HEK293 (cell line): ENCODE results near the gene CDK5.

Experiments used
- CTCF ChIP-seq: fragments of 450-650 bp; formaldehyde crosslinking; IDR thresholded peaks from 2 replicates; pipeline ENCODE4 v1.5.1; 2016; ENCODE audit warnings: missing biosample characterization, missing genetic modification characterization
- GLIS2 ChIP-seq: fragments of 450-650 bp; formaldehyde crosslinking; IDR thresholded peaks from 2 replicates; pipeline ENCODE4 v1.5.1; 2016; ENCODE audit warnings: missing biosample characterization, missing genetic modification characterization
- HOXA7 ChIP-seq: sonication (generic); formaldehyde crosslinking; IDR thresholded peaks from 2 replicates; pipeline ENCODE4 v1.8.1; 2022; ENCODE audit warnings: missing genetic modification reagents, borderline replicate concordance
- KLF1 ChIP-seq: fragments of 450-650 bp; formaldehyde crosslinking; IDR thresholded peaks from 2 replicates; pipeline ENCODE4 v1.5.1; 2016; ENCODE audit warnings: missing biosample characterization, missing genetic modification characterization
- KLF16 ChIP-seq: fragments of 450-650 bp; formaldehyde crosslinking; IDR thresholded peaks from 2 replicates; pipeline ENCODE4 v1.5.1; 2017; ENCODE audit warnings: missing biosample characterization, missing genetic modification characterization
- KLF7 ChIP-seq: fragments of 450-650 bp; formaldehyde crosslinking; IDR thresholded peaks from 2 replicates; pipeline ENCODE4 v1.5.1; 2016; ENCODE audit warnings: missing biosample characterization, missing genetic modification characterization, borderline replicate concordance
- KLF8 ChIP-seq: fragments of 450-650 bp; formaldehyde crosslinking; IDR thresholded peaks from 2 replicates; pipeline ENCODE4 v1.5.1; 2016; ENCODE audit warnings: missing biosample characterization, missing genetic modification characterization
- REPIN1 ChIP-seq: fragments of 450-650 bp; formaldehyde crosslinking; IDR thresholded peaks from 2 replicates; pipeline ENCODE4 v1.5.1; 2017; ENCODE audit warnings: missing biosample characterization, missing genetic modification characterization, low read depth
- SETDB1 ChIP-seq: IDR thresholded peaks from one replicate; pipeline ENCODE4 v1.6.1; 2017; ENCODE audit warnings: mild to moderate bottlenecking, low read length, moderate library complexity, mixed read lengths; ENCODE audit not compliant: insufficient read length
- ZFP69B ChIP-seq: fragments of 450-650 bp; formaldehyde crosslinking; IDR thresholded peaks from 2 replicates; pipeline ENCODE4 v1.5.1; 2016; ENCODE audit warnings: missing biosample characterization, missing genetic modification characterization
- ZNF121 ChIP-seq: fragments of 450-650 bp; formaldehyde crosslinking; IDR thresholded peaks from 2 replicates; pipeline ENCODE4 v1.5.1; 2016; ENCODE audit warnings: missing biosample characterization, missing genetic modification characterization
- ZNF133 ChIP-seq: fragments of 450-650 bp; formaldehyde crosslinking; IDR thresholded peaks from 2 replicates; pipeline ENCODE4 v1.5.1; 2016; ENCODE audit warnings: missing biosample characterization, missing genetic modification characterization
- ZNF146 ChIP-seq: fragments of 450-650 bp; formaldehyde crosslinking; IDR thresholded peaks from 2 replicates; pipeline ENCODE4 v1.5.1; 2016; ENCODE audit warnings: missing biosample characterization, missing genetic modification characterization
- ZNF174 ChIP-seq: fragments of 450-650 bp; formaldehyde crosslinking; IDR thresholded peaks from 2 replicates; pipeline ENCODE4 v1.5.0; 2017; ENCODE audit warnings: missing biosample characterization, mild to moderate bottlenecking, missing genetic modification characterization
- ZNF211 ChIP-seq: fragments of 450-650 bp; formaldehyde crosslinking; IDR thresholded peaks from 2 replicates; pipeline ENCODE4 v1.5.1; 2016; ENCODE audit warnings: low read depth, missing biosample characterization, missing genetic modification characterization
- ZNF221 ChIP-seq: fragments of 450-650 bp; formaldehyde crosslinking; IDR thresholded peaks from 2 replicates; pipeline ENCODE4 v1.5.1; 2017; ENCODE audit warnings: missing biosample characterization, missing genetic modification characterization, borderline replicate concordance
- ZNF248 ChIP-seq: fragments of 450-650 bp; formaldehyde crosslinking; IDR thresholded peaks from 2 replicates; pipeline ENCODE4 v1.5.1; 2017; ENCODE audit warnings: missing biosample characterization, missing genetic modification characterization
- ZNF350 ChIP-seq: fragments of 450-650 bp; formaldehyde crosslinking; IDR thresholded peaks from 2 replicates; pipeline ENCODE4 v1.5.0; 2017; ENCODE audit warnings: missing biosample characterization, mild to moderate bottlenecking, missing genetic modification characterization
- ZNF354C ChIP-seq: fragments of 450-650 bp; formaldehyde crosslinking; IDR thresholded peaks from 2 replicates; pipeline ENCODE4 v1.5.1; 2016; ENCODE audit warnings: missing biosample characterization, missing genetic modification characterization, low read depth, borderline replicate concordance
- ZNF391 ChIP-seq: fragments of 450-650 bp; formaldehyde crosslinking; IDR thresholded peaks from 2 replicates; pipeline ENCODE4 v1.5.1; 2016; ENCODE audit warnings: low read depth, missing biosample characterization, missing genetic modification characterization, borderline replicate concordance
- ZNF473 ChIP-seq: fragments of 450-650 bp; formaldehyde crosslinking; IDR thresholded peaks from 2 replicates; pipeline ENCODE4 v1.5.1; 2017; ENCODE audit warnings: missing biosample characterization, missing genetic modification characterization
- ZNF510 ChIP-seq: fragments of 450-650 bp; formaldehyde crosslinking; IDR thresholded peaks from 2 replicates; pipeline ENCODE4 v1.5.1; 2018; ENCODE audit warnings: mild to moderate bottlenecking, missing genetic modification characterization, missing biosample characterization; ENCODE audit not compliant: insufficient replicate concordance
- ZNF514 ChIP-seq: fragments of 450-650 bp; formaldehyde crosslinking; IDR thresholded peaks from 2 replicates; pipeline ENCODE4 v1.5.1; 2016; ENCODE audit warnings: missing biosample characterization, missing genetic modification characterization
- ZNF548 ChIP-seq: fragments of 450-650 bp; formaldehyde crosslinking; IDR thresholded peaks from 2 replicates; pipeline ENCODE4 v1.5.1; 2016; ENCODE audit warnings: missing biosample characterization, missing genetic modification characterization
- ZNF549 ChIP-seq: fragments of 450-650 bp; IDR thresholded peaks from 2 replicates; pipeline ENCODE4 v1.5.1; 2018; ENCODE audit warnings: missing biosample characterization, missing genetic modification characterization, mild to moderate bottlenecking, inconsistent platforms, moderate library complexity
- ZNF561 ChIP-seq: fragments of 450-650 bp; IDR thresholded peaks from 2 replicates; pipeline ENCODE4 v1.5.1; 2018; ENCODE audit warnings: missing biosample characterization, missing genetic modification characterization, borderline replicate concordance
- ZNF596 ChIP-seq: fragments of 450-650 bp; IDR thresholded peaks from 2 replicates; pipeline ENCODE4 v1.5.0; 2018; ENCODE audit warnings: missing biosample characterization, mild to moderate bottlenecking, missing genetic modification characterization, moderate library complexity
- ZNF658 ChIP-seq: fragments of 450-650 bp; formaldehyde crosslinking; IDR thresholded peaks from 2 replicates; pipeline ENCODE4; 2016; ENCODE audit warnings: missing biosample characterization, missing genetic modification characterization
- ZNF692 ChIP-seq: fragments of 450-650 bp; formaldehyde crosslinking; IDR thresholded peaks from 2 replicates; pipeline ENCODE4 v1.5.1; 2016; ENCODE audit warnings: missing biosample characterization, missing genetic modification characterization
- ZNF76 ChIP-seq: fragments of 450-650 bp; formaldehyde crosslinking; IDR thresholded peaks from 2 replicates; pipeline ENCODE4; 2016; ENCODE audit warnings: low read depth, missing biosample characterization, missing genetic modification characterization, borderline replicate concordance
- ZNF792 ChIP-seq: fragments of 450-650 bp; formaldehyde crosslinking; IDR thresholded peaks from 2 replicates; pipeline ENCODE4 v1.5.1; 2016; ENCODE audit warnings: missing biosample characterization, missing genetic modification characterization
- TF ChIP-seq, protein P1 (sequence below): fragments of 450-650 bp; formaldehyde crosslinking; conservative IDR thresholded peaks from 2 replicates; pipeline ENCODE4 v1.5.1; 2016; ENCODE audit warnings: low read depth, missing biosample characterization, missing genetic modification characterization
- TF ChIP-seq, protein P2 (sequence below): fragments of 450-650 bp; formaldehyde crosslinking; IDR thresholded peaks from 2 replicates; pipeline ENCODE4 v1.5.1; 2016; ENCODE audit warnings: missing biosample characterization, missing genetic modification characterization

The CDK5 gene

GRCh38 chr7:151083071-151083823, 25.6 kb upstream of the CDK5 start, which contains the start of gene TMUB1 (continued):
- no peak; the same call in 1 of the 2 replicates for TF ChIP-seq KLF1
- no peak for TF ChIP-seq ZNF121
- TF ChIP-seq, protein P1, sequence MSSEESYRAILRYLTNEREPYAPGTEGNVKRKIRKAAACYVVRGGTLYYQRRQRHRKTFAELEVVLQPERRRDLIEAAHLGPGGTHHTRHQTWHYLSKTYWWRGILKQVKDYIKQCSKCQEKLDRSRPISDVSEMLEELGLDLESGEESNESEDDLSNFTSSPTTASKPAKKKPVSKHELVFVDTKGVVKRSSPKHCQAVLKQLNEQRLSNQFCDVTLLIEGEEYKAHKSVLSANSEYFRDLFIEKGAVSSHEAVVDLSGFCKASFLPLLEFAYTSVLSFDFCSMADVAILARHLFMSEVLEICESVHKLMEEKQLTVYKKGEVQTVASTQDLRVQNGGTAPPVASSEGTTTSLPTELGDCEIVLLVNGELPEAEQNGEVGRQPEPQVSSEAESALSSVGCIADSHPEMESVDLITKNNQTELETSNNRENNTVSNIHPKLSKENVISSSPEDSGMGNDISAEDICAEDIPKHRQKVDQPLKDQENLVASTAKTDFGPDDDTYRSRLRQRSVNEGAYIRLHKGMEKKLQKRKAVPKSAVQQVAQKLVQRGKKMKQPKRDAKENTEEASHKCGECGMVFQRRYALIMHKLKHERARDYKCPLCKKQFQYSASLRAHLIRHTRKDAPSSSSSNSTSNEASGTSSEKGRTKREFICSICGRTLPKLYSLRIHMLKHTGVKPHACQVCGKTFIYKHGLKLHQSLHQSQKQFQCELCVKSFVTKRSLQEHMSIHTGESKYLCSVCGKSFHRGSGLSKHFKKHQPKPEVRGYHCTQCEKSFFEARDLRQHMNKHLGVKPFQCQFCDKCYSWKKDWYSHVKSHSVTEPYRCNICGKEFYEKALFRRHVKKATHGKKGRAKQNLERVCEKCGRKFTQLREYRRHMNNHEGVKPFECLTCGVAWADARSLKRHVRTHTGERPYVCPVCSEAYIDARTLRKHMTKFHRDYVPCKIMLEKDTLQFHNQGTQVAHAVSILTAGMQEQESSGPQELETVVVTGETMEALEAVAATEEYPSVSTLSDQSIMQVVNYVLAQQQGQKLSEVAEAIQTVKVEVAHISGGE: peak; percentile 72
- no peak for TF ChIP-seq ZNF514 (tag by site-specific recombination)
- TF ChIP-seq ZNF658 (tag by site-specific recombination): no peak
- TF ChIP-seq, protein P2, sequence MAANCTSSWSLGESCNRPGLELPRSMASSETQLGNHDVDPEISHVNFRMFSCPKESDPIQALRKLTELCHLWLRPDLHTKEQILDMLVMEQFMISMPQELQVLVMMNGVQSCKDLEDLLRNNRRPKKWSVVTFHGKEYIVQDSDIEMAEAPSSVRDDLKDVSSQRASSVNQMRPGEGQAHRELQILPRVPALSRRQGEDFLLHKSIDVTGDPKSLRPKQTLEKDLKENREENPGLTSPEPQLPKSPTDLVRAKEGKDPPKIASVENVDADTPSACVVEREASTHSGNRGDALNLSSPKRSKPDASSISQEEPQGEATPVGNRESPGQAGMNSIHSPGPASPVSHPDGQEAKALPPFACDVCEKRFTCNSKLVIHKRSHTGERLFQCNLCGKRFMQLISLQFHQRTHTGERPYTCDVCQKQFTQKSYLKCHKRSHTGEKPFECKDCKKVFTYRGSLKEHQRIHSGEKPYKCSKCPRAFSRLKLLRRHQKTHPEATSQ (tag by site-specific recombination): no peak
- no peak for TF ChIP-seq ZNF248 (tag by site-specific recombination)
- TF ChIP-seq ZNF211 (tag by site-specific recombination): no peak
- TF ChIP-seq ZNF350: no peak
- no peak for TF ChIP-seq ZNF549 (tag by site-specific recombination)
- 0 out of 2 replicates have a peak, but pooled peaks have one; percentile 30 for TF ChIP-seq CTCF (tag by site-specific recombination)
- TF ChIP-seq ZNF692 (tag by site-specific recombination): peak; percentile 35; the same call in 1 of the 2 replicates
- TF ChIP-seq KLF16 (tag by site-specific recombination): 0 out of 2 replicates have a peak, but pooled peaks have one; percentile 19
- no peak for TF ChIP-seq ZNF391 (tag by site-specific recombination)
- no peak for TF ChIP-seq ZNF473 (tag by site-specific recombination)
- no peak for TF ChIP-seq ZNF221 (tag by site-specific recombination)
- TF ChIP-seq ZFP69B (tag by site-specific recombination): no peak
- TF ChIP-seq ZNF174: no peak
- no peak for TF ChIP-seq ZNF548
- TF ChIP-seq ZNF133 (tag by site-specific recombination): no peak
- no peak; the same call in 1 of the 2 replicates for TF ChIP-seq KLF7 (tag by site-specific recombination)
- TF ChIP-seq REPIN1 (tag by site-specific recombination): no peak
- TF ChIP-seq ZNF354C (tag by site-specific recombination): no peak
- TF ChIP-seq KLF8 (tag by site-specific recombination): peak; percentile 79
- TF ChIP-seq SETDB1: no peak
- no peak for TF ChIP-seq HOXA7 (CRISPR knock-in tag)
- TF ChIP-seq ZNF561 (tag by site-specific recombination): peak; percentile 22; the same call in 1 of the 2 replicates
- TF ChIP-seq ZNF510 (tag by site-specific recombination): no peak
- TF ChIP-seq GLIS2 (tag by site-specific recombination): peak; percentile 70
- TF ChIP-seq ZNF596: no peak
- TF ChIP-seq ZNF146 (tag by site-specific recombination): no peak
- TF ChIP-seq ZNF76 (tag by site-specific recombination): peak; percentile 94
- TF ChIP-seq ZNF792 (tag by site-specific recombination): no peak
